ENCODE data around the gene GDF15.
"Not testable (repeated sequence)": the region's sequence is repeated elsewhere in the genome, so short reads cannot be mapped to it uniquely, and the experiment has no call there.

GDF15 gene

DNA sequence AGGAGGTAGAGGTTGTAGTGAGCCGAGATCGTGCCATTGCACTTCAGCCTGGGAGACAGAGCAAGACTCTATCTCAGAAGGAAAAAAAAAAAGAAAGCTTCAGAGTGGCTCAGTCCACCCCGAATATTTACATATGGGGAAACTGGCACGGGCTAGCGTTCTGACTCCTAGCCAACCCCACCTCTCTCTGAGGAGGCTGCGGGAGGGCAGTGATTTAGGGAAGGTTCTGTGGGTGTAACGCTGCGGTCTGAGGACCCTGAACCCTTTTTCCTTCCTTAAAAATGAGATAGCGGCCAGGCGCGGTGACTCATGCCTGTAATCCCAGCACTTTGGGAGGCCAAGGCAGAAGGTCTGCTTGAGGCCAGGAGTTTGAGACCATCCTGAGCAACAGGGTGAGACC is 6.5 kb downstream of the GDF15 start:
- no peak for DNase-seq (ENCODE audit: low read depth)

DNA sequence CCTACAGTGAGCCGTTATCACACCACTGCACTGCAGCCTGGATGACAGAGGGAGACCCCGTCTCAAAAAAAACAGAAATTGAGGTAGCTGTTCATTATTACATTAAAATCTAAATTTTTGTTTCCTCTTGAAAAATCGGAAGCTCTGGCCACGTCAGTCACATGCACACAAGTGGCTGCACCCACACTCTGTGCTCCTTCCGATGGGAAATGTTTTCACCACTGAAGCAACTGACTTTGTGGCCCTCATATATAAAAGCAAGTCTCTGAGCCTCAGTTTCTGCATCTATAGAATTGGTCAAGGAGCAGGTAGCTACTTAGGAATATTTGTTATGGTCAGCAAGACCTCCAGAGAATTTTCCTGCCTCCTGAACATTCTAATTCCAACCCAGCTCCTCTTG is 7.0 kb downstream of the GDF15 start:
- DNase-seq (ENCODE audit: low read depth) = no peak

DNA sequence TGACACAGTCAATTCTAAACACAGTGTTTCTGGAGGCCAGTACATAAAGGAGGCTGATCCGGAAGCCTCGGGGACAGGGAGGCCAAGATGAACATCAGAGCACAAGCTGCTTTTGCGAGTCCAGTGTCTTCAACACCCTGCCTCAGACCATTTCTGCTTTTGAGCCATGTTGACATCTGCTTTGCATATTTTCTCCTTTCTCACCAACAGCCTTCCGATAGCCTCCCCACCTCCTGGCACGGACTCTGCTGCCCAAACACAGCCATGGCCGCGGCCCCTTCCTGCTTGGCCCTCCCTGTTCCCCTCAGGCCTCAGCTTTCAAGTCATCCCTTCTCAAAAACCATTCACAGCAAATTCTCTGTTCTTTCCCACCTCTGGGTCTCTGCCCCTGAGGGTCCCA is 7.9 kb downstream of the GDF15 start:
- no peak for DNase-seq (ENCODE audit: low read depth)

DNA sequence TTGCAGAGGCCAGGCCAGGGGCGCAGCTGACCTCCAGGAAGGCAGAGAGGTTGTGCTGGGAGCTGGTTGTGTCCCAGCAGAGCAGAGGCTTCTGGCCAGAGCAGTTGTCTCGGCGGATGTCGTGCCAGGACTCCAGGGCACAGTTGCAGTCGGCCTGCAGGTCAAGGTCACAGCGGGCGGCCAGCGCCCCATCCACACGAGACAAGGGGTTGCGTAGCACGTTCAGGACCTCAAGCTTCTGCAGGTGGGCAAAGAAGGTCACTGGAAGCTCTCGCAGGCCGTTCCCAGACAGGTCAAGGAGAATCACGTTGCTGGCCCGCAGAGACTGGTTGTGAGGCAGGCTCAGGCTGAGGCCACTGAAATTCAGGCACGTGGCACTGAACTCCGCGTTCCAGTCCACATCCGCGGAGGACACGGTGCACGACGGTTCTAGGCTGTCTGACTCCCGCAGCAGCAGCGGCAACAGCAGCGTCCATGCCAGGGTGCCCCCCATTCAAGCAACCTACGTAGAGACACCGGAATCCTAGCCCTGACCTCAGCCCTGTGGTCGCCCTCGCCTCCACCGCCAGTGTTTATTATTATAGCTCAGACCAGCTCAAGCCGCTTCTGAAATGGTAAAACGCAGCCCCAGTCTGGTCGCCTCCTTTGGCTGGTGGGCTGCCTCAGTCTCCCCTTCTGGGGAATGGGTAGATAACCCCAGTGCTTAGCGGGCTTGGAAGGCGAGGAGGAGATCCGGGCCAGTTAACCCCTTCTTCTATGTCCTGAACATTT is 10.7 kb downstream of the GDF15 start:
- no peak for DNase-seq (ENCODE audit: low read depth)

DNA sequence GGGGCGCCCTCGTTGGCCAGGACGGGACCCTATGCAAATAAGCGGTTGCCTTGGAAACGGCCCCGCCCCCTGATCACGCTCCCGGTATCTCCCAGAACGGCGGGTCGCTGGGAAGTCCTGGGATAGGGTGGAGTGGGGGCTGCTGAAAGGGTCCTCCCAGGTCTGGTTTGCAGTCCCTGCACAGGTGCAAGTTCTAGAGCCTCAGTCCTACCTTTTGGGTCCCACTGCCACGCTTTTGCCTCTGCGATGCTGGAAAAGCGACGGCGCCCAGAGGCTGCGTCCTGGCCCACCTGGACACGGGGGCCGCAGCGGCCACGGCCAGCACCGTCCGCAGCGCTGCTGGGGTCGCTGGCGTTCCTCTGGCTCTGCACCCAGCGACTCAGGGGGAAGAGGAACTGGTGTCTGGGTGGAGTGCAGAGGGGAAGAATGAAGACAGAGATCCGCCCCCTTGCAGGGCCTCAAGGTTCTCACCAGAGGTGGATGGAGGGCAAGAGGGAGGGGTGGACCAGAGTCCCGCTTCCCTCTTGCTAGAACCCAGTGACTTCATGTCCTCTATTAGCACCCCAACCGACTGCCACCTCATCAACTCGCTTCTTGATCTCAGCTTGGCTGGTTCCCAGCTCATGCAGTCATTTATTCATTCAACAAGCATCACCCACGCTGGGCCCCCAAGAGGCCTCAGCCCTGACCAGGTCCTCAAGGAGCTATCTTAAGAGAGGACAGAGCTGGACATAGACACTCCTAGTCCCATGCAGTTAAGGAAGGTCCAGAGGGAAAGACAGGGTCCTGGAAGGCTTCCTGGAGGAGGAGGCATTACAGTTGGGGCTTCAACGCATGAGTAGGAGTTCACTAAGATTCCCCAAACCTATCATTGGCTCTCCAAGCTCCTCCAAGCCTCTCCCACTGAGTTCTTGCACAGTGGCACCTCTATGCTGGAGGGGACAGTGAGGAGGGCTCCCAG is 11.6 kb downstream of the GDF15 start, which contains the start of gene LRRC25:
Gene LRRC25 (minus strand): TSS at position 381 of the 961 bp plus-strand sequence. CDS start 659 bp downstream, outside the sequence.
- DNase-seq (ENCODE audit: low read depth) = no peak

DNA sequence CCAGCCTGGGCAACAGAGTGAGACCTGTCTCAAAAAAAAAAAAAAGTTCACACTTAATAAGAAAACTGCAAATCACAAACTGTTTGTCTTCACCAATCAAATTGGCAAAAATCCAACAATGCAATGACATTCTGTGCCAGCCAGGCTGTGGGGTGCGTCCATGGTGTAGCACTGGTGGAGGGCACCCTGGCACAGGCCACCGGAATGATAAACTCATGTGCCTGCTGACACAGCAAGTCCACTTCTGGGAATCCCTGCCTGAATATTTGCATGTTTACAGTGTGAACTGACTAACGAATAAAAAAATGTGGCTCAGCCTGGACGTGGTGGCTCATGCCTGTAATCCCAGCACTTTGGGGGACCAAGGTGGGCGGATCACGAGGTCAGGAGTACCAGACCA is 13.1 kb downstream of the GDF15 start:
- no peak for DNase-seq (ENCODE audit: low read depth)

DNA sequence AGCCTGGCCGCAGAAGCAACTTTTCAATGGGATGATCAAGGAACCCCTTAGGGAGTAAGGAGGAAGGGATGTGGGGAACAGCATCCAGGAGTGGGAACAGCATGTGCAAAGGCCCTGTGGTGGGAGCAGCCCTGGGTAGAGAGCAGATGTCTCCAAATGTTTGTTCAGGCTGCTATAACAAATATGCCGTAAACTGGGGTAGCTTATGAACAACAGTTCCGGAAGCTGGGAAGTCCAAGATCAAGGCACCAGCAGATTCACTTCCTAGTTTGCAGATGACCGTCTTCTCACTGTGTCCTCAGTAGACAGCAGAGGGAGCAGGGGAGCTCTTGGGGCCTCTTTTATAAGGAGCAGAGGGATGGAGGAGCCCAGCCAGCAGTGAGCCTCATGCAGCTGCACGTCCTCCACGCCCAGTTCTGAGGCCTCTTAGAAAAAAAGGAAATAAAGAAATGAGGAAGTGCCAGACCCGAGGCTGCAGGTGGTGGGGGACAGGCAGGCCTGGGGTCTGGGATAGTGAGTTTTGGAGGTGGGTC is 15.7 kb downstream of the GDF15 start:
- no peak for DNase-seq (ENCODE audit: low read depth)

DNA sequence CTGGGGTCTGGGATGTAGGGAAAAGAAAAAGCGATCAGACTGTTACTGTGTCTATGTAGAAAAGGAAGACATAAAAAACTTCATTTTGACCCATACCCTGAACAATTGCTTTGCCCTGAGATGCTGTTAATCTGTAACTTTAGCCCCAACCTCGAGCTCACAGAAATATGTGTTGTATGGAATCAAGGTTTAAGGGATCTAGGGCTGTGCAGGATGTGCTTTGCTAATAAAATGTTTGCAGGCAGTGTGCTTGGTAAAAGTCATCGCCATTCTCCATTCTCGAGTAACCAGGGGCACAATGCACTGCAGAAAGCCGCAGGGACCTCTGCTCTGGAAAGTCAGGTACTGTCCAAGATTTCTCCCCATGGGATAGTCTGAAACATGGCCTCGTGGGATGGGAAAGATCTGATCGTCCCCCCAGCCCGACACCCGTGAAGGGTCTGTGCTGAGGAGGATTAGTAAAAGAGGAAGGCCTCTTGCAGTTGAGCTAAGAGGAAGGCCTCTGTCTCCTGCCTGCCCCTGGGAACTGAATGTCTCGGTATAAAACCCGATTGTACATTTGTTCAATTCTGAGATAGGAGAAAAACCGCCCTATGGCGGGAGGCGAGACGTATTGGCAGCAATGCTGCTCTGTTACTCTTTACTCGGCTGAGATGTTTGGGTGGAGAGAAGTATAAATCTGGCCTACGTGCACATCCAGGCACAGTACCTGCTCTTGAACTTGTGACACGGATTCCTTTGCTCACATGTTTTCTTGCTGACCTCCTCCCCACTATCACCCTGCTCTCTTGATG is 16.7 kb downstream of the GDF15 start:
- DNase-seq (ENCODE audit: low read depth) = not testable (repeated sequence)

DNA sequence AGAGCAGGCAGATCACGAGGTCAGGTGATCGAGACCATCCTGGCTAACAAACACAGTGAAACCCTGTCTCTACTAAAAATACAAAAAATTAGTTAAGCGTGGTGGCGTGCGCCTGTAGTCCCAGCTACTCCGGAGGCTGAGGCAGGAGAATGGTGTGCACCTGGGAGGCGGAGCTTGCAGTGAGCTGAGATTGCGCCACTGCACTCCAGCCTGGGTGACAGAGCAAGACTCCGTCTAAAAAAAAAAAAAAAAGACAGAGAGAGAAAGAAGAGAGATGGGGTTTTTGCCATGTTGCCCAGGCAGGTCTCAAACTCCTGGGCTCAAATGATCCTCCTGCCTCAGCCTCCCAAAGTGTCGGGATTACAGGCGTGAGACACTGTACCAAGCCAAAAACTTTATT is 19.8 kb downstream of the GDF15 start:
- not testable (repeated sequence) for DNase-seq (ENCODE audit: low read depth)

DNA sequence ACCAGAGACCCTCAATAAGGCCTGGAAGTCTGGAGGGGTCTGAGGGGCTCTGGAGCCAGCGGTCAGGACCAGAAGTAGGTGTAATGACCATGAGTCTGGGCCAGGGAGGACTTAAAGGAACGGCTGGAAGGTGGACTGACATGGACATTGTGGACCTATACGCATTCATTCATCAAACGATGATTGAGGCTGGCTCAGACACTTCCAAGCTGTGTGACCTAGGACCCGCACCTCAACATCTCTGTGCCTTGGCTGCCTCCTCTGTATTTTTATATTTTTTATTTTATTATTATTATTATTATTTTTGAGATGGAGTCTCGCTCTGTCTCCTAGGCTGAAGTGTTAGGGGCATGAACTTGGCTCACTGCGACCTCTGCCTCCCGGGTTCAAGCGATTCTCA is 20.8 kb downstream of the GDF15 start:
- no peak for DNase-seq (ENCODE audit: low read depth)

DNA sequence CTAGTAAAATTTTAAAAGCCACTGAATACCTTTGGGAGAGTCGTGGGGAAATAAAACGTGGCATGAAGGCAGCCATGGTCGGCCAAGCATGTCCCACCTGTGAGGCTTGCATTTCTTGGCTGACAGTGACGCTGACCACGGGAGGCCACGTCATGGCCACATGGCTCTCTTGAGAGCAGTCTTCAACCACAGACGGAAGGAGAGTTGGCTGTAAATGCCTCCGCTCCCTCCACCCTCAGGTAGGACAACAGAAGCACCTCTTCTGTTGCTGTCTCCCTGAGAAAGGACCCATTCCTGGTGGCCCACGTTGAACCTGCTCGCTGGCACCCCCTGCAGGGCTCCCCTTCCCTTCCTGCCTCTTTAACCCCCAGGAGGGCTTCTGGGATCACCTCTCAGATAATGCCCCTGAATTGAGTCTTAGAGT is 22.1 kb downstream of the GDF15 start:
- DNase-seq (ENCODE audit: low read depth) = no peak

DNA sequence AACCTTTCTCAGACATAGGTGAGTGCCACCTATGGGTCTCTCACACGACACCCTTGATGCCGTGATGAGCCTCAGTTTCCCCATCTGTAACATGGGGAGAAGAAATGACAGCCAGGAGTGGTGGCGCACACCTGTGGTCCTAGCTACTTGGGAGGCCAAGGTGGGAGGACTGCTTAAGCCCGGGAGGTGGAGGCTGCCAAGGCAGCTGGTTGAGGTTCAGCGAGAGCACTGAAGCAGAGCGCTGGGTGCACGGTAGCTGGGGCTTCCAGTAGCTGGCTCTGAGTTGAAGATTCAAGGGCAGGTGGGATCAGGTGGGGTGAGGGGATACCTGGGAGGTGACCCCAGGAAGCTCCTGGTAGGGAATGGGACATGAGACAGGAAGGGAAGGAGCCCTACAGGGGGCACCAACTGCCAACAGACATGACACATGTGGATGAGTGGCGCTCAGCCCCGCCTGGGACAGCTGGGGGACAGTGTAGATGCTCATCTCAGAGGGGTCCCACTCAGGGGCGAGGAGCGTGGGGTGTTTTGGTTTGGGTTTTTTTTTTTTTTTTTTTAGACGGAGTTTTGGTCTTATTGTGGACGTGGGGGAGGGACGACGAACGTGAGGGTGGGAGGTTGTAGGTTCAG is 26.8 kb downstream of the GDF15 start:
- DNase-seq (ENCODE audit: low read depth) = no peak

DNA sequence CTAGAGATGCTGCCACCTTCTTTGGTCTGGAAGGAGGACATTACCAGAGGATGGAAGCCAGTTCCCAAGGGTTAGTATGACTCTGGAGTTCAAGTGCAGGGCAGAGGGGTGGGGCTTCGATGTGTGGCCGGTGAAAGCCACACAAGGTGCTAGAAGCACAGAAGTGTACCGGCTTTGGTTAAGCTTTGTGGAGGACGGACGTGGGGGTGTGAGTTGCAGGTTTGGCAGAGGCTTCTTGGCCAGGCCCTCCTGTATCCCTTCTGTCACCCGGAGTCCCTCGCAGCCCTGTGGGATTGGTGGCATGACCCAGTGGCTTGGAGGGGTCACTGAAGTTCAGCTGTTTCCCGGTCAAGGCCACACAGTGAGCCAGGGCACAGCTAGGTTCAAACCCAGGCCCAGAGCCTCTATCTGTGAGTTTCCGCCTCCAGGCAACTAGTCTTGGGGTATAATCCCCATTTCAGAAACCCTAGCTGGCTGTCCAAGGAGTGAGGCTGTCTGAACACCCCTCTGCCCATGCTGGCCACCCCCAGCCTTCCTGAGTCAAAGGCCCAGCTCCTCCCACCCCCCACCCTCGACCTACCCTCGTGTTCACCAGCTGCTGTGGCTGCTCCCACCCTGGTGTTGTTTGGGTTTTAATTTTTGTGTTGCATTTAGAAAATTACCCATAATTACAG is 28.7 kb downstream of the GDF15 start:
- no peak for DNase-seq (ENCODE audit: low read depth)

DNA sequence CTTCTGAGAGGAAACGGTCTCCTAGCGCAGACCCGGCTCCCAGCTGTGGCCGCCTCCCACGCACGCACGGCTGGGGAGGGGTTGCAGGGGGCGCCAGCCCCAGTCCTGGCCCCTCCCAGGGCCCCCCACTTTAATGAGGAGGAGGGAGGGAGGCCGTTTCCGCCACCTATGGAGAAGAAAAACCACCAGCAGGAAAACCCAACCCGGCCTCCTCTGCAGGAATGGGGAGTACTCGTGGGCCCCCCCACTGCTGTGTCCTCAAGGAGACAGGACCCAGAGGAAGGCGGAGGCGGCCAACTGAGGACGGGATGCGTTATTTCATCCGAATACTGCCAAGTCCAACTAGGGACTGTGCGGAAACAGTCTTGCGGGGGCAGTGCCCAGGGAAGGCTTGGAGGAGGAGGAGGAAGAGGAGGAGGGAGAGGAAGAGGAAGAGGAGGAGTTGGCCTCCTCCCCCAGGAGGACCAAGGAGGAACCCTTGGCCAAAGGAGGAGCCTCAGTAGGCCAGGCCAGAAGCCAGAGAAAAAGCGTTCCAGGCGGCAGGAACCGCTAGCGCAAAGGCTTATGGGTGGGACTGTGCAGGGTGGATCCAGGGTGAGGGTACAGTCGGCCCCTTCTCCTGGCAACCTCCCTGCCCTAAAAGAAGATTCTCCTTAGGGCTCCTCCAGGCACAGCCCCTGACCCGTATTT is 29.4 kb downstream of the GDF15 start:
- DNase-seq (ENCODE audit: low read depth) = no peak

DNA sequence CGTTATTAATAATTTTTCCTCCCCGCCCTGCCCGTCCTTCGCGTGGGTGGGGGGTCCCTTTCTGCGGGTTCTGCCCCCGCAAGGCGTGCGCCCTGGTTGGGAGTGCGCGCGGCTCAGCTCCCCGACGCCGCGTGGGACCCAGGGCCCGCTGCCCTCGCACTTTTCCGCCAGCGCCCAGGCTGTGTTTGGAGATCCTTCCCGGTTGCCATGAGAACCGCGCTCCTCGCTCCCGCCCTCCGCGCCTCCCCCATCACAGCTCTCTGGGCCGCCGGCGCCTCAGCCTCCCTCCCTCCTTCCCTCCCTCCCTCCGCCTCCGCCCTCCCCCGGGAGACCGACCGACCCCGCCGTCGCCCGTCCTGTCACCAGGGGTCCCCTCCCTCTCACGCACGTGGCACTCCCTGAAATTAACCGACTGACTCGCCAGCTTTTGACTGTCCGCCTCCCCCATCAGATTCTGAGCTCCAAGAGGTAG is 30.9 kb downstream of the GDF15 start:
- peak; percentile 45 for DNase-seq (ENCODE audit: low read depth)

DNA sequence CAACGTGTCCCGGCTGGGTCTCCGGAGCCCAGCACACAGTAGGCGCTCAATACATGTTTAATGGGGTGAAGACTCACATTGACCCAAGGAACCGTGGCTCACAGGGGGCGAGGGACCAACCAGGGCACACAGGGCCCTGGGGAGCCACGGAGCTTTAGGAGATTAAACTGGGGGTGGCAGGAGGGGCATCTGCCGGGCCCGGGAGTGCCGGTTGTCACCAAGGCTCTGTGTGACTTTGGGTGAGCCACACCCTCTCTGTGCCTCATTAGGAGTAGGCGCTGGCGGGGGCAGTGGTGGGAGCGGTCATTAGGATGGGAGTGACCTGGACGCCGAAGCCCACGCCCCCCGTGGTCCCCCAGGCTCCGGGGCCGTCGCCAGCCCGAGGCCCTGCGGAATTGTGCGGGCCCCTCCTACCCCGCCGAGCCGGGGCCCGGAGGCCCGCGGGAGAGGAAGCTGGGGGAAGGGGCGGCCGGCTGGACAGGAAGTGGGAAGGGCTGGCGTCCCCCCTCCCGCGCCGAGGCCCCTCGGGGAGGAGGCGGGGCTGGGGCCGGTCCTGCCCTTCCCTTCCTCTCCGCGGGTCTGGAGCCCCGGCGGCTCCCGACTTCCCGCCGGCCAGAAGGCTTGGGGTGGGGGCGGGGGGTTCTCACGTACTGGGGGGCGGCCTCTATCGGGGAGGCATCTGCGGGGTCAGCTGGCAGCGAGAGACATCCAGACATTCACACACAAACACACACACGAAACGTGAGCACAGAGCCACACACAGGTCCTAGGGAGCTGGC is 31.5 kb downstream of the GDF15 start:
- DNase-seq (ENCODE audit: low read depth) = no peak

DNA sequence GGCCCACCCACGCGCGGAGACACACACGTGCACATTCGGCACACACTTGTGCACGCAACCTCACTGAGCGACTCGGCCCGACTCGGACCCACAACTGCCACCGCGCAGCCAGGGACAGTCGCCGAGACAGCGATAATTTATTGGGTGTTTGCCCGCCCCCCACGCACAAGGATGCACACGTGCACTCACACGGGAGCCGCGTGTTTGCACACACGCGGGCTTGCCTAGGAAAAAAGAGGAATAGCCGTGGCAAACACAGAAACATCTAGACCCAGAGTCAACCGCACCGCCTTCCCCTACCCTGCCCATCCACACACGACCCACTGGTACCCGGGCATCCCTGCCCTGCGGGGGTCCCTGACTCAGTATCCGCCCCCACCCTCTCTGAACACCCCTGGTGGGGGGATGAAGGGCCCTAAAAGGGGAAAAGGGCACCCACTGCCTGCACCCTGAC is 32.1 kb downstream of the GDF15 start:
- DNase-seq (ENCODE audit: low read depth) = no peak

DNA sequence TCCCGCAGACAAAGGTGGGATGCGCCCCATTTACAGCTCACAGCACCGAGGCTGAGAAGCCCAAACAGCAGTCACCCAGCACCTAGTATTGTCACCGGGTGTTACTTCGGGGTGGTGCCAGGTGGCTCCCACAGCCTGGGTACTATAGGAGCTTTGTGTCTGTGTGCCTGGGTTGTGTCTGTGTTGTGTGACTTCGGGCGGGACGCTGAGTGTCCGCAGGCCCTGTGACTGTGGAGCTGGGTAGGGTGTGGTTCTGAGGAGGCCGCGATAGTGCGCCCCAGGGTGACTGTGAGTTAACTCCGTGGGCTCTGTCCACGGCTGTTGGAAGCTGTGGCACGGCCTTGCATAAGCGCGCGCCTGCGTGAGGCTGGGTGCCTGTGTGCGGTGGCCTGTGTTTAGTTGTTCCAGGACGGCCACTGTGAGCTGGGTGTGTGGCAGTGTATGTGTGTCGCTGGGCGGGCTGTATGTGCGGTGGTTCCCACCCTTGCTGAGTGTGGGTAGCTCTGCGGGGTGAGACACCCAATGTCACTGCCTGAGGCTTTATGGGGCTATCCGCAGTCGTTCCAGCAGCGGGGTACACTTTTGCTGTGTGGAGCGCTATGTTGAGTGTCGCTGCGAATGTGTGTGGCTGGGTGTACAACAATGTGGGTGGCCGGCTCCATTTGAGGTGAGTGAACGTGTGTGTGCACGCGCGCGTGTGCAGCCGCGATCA is 32.7 kb downstream of the GDF15 start:
- no peak for DNase-seq (ENCODE audit: low read depth)
